Left colon (tissue), 2 donors: ENCODE measurements around the gene NDUFB2. TPM values are rescaled to one million over a fixed set of nuclear protein-coding genes. Genes with fewer than 3 reads are reported as not detected.
"Not testable (repeated sequence)": the region's sequence is repeated elsewhere in the genome, so short reads cannot be mapped to it uniquely, and the experiment has no call there.

Experiments used
- ATAC-seq: fragments of 200-7000 bp; cut with Tn5 transposase; one replicate; pipeline ENCODE4 v1.9.1; 2020; ENCODE audit warnings: mild to moderate bottlenecking, moderate library complexity
- DNase-seq, 2 donors: peaks; one replicate each; pipeline ENCODE4 v3.0.0-alpha.2; 2020
- intact Hi-C, 2 donors: fragments of 100-400 bp; cut with DNase I in 1 of 2; cut with micrococcal nuclease in 1 of 2; formaldehyde crosslinking; loops; one replicate each; pipeline versions ENCODE4 v1.11.2 to v1.14.0; 2022; cut with DNase I, micrococcal nuclease
- long read RNA-seq: library from polyadenylated mRNA; unstranded; transcript quantifications from one replicate; pipeline ENCODE4 v2.0.0, GENCODE V29; 2021
- total RNA-seq, 2 donors: library from RNA; stranded (reverse); fragmentation: NEBNext Ultra II Directional; extraction: Animal tissue kit (Norgen Biotek cat#: 25700); gene quantifications; one replicate each; pipeline ENCODE4 v1.2.1, GENCODE V29; 2021
- donor health status: DM: no; HTN: no; CAD: no.
- donor health status: DM: yes; HTN: yes; CAD: no.

Gene NDUFB2
- total RNA-seq, result 100 to 1,000 TPM; 274 to 319 TPM
- long read RNA-seq, transcript NDUFB2-201 (4 exons, 504 nt), result major isoform, 162 of 173 reads
- long read RNA-seq, partial matches to known transcripts, result 0 of 173 reads
- long read RNA-seq, other reads (novel, unspliced or antisense), result 6 of 173 reads

DNA sequence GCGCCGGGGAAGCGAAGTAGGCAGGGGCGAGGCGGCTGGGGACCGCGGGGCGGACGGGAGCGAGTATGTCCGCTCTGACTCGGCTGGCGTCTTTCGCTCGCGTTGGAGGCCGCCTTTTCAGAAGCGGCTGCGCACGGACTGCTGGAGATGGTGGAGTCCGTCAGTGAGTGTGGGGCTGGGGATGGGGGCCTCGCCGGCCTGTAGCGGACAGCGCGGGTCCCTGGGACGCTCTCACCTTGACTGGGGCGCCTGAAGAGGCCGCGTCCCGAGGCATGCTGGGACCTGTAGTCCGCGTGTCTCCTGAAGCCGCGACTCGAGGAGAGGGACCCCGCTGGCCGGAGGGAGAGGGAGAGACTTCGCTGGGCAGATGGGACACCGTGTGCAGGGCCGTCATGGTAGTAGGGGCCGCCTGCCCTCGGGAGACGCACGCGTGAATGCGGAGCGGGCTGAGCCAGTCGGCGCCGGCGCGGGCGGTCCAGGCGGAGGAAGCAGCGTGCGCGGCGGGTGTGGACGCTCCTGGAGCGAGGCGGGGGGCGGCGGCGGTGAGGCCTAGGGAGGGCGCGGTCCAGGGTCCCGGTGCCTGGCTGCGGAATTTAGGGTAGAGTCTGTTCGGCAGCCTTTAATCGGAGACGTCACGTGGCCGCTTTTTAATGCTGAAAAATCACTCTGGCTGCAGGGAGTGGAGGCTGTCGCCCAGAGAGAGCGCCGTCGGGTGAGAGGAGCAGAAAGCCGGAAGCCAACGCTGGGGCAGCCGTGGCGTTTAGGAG is at the start of gene NDUFB2:
TSS of gene NDUFB2 (plus strand) at position 29 of the 767 bp plus-strand sequence. CDS start at position 66, 37 bp downstream.
- DNase-seq (peak; percentile 78), ATAC-seq (peak; percentile 85)
- intact Hi-C loops, result no loop called here

DNA sequence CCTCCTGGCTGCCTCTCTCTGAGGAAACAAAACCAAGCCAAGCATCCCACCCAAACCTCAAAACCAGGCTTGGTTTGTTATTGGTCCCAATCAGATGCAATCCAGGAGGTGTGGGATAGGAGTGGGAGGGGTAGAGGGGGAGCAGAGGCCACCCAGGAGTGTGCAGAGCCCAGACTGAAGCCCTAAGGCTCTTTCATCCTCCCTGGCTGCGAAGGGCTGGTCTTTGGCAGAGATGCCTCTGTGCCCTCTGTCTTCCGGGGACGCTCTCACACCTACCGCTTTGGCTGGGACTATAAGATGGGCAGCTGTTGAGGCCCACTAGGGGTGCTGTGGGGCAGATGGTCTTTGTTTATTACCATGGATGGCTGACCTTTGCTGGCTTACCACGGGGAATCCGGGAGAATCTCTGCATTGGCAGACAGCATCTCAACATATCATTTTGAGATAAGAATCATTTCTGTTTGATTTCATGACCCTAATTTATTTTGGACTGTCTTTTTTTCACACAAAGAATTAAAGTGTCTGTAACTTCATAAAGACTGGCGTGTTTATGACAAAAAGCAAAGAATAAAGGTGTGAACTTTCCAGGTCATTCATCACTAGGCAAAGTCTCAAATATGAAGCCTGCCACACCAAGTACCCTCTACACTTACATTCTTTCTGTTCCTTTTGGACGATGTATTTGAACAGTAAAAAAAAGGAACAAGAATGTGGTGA is 49.4 kb upstream of the NDUFB2 start:
- DNase-seq (peak in 1 of 2 donors; percentile 51), ATAC-seq (peak; percentile 69)
- intact Hi-C loops, result no loop called here

DNA sequence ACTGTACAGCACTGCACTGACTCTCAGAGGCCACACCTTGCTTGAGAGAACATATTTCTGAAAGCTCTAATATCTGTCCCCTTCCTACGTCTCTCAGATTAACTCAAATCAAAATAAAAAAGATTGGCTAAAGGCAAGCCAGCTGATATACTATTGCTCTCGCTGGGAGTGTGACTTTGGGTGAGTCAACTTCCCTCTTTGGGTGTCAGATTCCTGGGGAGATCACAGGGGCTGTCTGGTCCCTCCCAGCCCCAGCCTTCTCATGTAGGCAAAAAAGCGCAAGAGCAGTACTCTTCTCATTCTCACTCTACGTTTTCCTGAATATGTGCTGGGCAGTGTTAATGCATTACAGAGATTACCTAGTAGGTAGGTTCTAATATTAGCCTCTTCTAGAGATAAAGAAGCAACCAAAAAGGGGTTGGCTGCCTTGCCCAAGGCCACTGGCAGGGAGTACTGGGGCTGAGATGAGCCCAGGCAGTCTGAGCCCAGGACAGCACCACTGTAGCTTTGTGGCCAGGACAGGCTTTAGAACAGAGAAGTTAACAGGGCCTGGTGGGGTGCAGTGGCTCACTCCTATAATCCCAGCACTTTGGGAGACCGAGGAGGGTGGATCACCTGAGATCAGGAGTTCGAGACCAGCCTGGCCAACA is 46.8 kb upstream of the NDUFB2 start:
- DNase-seq (no peak), ATAC-seq (no peak)
- intact Hi-C loops, result loop anchor here (5.0 kb wide), 1 partner anchor 132 kb away; no protein-coding TSS in a partner anchor

DNA sequence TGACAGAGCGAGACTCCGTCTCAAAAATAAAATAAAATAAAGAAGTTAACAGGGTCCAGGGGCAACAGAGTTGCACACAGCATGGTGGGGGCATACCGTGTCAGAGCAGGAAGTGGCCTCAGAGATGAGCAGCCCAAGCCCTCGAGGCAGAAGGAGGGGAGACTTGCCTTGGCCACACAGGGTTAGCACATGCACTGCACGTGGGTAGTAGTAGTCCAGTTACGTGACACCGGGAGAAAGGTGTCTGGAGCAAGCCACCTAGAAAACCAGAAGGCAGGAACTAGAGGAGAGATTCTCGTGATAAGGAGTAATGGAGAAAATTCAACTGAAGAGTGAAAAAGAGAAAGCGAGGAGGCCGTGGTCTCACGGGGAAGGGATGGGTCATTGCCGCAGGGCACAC is 46.1 kb upstream of the NDUFB2 start:
- DNase-seq, result no peak
- ATAC-seq, result no peak
- intact Hi-C loops, result loop anchor here (5.0 kb wide), 1 partner anchor 133 kb away; no protein-coding TSS in a partner anchor

DNA sequence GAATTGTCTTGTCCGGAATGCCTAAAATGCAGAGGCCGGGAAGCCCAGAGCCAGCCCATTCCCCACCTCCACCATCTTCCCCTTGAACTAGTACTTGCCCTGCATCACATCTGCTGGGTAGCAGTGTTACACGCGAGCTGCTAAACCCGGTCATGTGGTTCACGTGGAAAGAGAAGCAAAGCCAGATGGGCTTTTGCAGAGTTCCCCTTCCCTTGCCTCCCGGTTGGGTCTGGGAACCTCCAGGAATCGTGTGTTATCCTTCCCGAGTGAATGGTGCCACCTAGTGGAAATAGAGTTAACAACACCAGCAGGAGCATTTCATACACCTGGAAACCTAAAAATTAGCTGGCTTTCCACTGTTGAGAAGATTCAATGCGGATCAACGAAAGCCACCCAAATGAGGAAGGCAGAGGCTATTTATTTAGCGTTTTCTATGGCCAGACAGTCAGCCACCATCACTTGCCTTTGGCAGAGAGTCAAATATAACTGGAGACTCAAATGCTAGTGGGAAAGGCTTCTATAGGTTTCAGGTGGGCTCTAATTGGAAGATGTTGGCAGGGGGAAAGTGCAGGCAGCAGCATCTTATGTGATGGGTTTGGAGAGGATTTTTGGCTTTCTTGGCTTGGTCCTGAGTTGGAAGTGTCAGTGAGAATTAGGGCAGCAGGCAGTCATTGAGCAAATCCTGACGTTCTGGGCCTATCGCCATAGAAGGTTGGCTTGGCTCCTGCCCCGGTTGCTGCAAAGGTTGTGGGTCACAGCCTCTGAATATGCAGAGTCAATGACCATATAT is 43.0 kb upstream of the NDUFB2 start:
- peak; percentile 59 for ATAC-seq
- intact Hi-C loops, result loop anchor here (5.0 kb wide), 1 partner anchor 136 kb away; no protein-coding TSS in a partner anchor
- DNase-seq, result peak; percentile 47 to 55

DNA sequence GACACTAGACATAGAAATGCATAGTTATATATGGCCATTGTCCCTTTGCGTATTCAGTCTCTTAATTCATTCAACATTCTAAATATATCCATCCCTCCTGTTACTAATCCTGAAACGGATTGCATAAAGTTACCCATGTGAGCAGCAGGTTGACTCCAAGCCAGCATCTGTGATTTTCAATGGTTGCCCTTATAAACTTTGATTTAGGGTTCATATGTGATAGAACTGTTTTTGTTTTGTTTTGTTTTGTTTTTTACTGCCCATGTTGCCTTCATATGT is 42.5 kb upstream of the NDUFB2 start:
- intact Hi-C loops, result loop anchor here (5.0 kb wide), 1 partner anchor 137 kb away; no protein-coding TSS in a partner anchor
- no peak for ATAC-seq
- DNase-seq, result no peak

DNA sequence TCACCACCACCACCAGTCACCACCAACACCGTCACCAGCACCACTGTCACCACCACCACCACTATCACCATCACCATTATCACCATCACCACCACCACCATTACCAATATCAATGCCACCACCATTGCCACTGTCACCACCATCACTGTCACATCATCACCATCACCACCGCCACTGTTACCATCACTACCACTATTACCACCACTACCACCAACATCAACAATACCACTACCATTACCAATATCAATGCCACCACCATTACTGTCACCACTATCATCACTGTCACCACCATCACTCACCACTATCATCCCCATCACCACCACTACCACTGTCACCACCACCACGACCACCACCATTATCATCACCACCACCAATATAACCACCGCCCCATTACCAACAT is 41.8 kb upstream of the NDUFB2 start:
- intact Hi-C loops, result loop anchor here (5.0 kb wide), 1 partner anchor 137 kb away; no protein-coding TSS in a partner anchor
- DNase-seq (no peak), ATAC-seq (no peak)

DNA sequence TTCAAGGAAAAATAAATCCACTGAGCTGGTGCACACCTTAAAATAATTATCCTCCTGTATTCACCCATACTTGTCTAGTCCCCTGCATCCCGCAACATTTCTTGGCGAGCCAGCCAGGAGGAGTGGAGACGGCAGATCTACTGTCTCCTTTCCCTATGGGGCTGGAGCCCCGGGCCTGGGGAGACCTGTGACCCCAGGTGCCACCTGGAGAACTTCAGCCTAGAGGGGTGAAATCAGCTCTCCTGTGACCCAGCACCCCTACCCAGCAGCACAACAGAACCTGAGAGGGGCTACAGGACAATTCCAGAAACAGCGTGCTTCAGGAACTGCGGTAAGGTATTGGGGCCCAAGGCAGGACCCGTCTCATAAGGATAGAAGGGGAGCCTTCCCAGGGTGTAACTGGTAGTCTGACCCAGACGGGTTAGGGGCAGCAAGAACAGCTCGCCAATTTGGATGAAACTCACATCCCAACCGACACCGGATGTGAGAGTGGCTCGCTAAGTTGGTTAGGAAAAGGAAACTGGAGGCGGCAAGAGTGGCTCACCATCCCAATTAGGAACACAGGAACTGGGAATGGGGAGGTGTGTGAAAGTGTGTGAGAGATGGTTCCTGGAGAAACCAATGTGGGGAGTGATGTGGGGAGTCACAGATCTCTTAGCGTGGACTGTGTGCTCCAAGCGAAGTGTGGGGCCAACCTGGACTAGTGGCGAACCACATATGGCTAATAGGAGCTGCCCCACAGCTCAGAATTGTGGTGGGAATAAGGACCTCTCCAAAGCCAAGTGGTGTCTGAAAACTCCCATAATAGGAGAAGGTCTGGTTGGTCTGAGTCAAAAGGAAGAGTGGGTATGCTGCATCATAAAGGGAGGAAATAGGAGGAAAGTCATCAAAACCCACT is 40.7 kb upstream of the NDUFB2 start:
- no peak for ATAC-seq

DNA sequence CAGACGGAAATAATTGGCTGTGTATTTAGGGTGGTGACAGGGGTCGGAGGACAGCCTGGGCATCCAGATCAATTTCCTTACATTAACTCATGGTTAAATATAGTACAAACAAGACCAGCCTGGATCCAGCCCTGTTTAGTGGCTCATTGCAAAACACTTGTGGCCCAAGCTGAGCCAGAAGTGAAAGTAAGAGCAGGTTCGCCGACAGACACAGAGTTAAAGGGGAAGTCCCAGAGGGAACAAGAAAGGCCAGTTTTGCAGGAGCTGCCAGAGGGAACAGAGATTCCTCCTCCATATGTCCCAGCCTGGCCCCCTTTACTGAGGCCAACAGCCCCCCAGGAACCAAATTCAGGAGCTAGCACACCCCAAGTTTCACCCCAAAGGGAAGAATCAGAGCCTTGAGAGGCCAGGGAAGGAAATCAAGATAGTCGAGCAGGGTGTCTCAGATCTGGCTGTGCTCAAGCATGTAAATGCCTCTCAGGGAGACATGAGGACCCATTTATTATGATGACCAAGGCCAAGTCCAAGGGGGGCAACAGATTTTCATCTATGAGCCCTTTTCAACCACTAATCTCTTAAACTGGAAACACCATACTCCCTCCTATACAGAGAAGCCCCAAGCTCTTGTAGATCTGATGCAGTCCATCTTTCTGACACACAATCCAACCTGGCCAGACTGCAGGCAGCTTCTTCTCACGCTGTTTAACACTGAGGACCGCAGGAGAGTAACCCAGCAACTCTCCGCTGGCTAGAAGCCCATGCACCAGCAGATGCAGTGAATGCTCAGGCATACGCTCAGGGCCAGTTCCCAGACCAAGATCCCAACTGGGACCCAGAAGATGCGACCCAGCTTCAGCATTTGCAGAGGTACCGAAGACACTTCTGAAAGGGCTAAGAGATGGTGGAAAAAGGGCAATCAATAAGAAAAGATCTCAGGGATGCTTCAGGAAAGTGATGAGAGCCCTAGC is 39.7 kb upstream of the NDUFB2 start:
- ATAC-seq (peak; percentile 86), DNase-seq (peak; percentile 72 to 85)
- intact Hi-C loops, result no loop called here

More for the DNA sequence above, 40.7 kb upstream of the NDUFB2 start:
- intact Hi-C loops, result no loop called here
- DNase-seq, result no peak

DNA sequence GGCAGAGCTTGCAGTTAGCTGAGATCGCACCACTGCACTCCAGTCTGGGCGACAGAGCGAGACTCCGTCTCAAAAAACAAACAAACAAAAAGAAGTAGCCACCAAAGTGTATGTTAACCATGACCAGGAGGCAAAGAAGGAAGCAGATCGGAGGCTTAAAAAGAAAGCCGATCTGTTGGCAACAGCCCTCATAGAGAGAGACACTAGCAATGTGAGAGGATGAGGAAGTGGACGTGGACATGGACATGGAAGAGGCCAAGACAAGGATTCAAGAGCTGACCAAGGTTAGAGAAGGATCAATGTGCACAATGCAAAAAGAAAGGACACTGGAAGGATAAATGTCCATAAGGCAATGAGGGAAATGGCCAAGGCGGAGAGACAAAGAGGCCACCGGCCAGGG is 38.6 kb upstream of the NDUFB2 start:
- no peak for ATAC-seq
- intact Hi-C loops, result no loop called here
- DNase-seq, result no peak

DNA sequence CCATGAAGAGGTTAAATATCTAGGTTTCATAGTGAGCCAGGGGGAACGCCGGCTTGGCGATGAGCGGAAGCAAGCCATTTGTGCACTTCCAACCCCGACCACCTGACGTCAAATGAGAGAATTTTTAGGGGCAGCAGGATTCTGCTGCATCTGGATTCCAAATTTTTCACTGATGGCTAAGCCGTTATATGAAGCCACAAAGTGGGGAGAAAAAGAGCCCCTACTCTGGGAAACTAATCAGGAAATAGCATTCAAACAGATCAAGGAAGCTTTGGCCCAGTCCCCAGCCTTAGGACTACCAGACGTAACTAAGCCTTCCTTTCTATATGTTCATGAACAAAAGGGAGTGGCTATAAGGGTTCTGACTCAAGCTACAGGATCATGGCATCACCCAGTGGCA is 36.7 kb upstream of the NDUFB2 start:
- intact Hi-C loops, result no loop called here
- DNase-seq, result no peak
- ATAC-seq, result no peak

DNA sequence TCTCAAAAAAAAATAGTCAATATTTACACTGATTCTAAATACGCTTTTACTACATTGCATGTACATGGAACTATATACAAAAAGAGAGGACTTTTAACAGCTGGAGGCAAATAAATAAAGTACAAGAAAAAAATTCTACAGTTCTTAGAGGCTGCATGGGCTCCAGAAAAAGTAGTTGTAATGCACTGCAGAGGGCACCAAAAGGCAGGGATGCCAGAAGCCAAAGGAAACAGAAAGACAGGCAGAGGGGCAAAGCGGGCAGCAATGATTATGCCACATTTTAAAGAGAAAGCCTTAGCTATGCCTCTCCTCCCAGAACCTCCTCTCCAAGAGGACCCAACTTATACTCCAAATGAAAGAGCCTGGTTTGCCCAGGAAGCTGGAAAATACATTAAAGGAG is 35.4 kb upstream of the NDUFB2 start:
- intact Hi-C loops, result no loop called here
- DNase-seq (no peak), ATAC-seq (peak; percentile 23)

DNA sequence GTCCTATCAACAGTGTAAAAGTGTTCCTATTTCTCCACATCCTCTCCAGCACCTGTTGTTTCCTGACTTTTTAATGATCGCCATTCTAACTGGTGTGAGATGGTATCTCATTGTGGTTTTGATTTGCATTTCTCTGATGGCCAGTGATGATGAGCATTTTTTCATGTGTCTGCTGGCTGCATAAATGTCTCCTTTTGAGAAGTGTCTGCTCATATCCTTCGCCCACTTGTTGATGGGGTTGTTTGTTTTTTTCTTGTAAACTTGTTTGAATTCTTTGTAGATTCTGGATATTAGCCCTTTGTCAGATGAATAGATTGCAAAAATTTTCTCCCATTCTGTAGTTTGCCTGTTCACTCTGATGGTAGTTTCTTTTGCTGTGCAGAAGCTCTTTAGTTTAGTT is 33.6 kb upstream of the NDUFB2 start:
- ATAC-seq, intact Hi-C loops, DNase-seq: not testable (repeated sequence)

DNA sequence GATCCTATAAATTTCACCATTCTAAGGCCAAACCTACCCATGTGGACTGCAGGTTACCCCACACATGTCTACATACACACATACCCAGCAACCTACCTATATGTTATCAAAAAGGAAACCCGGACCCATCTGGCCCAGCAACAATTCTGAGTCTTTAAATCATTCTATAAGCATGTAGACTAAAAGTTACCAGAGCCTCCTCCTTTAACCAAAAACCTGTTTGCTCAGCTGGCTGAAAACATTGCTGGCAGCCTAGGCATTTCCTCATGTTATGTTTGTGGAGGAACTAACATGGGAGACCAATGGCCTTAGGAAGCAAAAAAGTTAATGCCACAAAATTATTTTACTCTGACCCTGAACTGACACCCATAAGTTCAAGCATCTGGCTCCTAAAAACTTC is 29.0 kb upstream of the NDUFB2 start:
- DNase-seq, result no peak
- intact Hi-C loops, result no loop called here
- peak; percentile 9 for ATAC-seq

DNA sequence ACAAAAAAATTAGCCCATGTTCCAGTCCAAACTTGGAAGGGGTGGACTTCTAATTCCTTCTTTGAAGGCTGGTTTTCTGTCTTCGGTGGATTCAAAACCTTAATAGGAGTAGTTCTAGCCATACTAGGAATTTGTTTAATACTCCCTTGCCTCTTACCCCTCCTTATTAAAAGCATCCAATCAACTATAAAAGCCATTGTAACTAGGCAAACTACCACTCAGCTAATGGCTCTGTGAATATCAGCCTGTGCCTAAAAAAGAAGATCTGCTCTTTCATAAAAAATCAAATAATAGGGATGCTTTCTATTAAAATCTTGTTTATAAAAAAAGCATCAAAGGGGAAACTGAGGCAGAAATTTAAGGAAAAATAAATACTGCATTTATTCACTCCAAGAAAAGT is 27.9 kb upstream of the NDUFB2 start:
- intact Hi-C loops, result no loop called here

DNA sequence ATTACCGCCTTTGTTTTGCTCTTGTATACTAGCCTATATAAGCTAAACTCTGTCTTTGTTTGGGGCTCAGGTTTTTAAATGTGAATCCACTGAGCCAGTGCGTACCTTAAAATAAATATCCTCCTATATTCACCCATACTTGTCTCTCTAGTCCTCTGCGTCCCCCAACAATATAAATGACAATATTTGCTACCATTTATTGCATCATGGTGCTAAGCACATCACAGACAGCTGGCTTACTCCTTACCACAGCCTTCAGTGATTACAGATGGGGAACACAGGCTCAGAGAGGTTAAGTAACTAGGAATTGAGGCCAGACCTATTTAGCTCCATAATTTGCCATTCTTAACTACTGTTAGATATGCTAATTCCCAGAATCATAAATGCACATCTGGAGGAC is 27.2 kb upstream of the NDUFB2 start:
- intact Hi-C loops, result no loop called here
- ATAC-seq (no peak), DNase-seq (no peak)

More for the DNA sequence above, 27.9 kb upstream of the NDUFB2 start:
- no peak for DNase-seq
- ATAC-seq, result no peak

DNA sequence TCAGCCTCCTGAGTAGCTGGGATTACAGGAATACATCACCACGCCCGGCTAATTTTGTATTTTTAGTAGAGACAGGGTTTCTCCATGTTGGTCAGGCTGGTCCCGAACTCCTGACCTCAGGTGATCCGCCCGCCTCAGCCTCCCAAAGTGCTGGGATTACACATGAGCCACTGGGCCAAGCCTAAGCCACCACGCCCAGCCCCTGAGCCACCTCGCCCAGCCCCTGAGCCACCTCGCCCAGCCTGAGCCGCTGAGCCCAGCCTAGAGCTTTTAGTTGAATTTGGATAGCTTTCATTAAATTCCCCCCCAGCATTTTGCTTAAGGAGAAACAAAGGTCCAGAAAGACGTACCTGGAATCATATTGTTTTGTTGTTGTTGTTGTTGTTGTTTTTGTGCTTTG is 26.6 kb upstream of the NDUFB2 start:
- DNase-seq, intact Hi-C loops, ATAC-seq: not testable (repeated sequence)
